RPMI7951 (cell line): ENCODE measurements around the gene ZNF296. TPM values are rescaled to one million over a fixed set of nuclear protein-coding genes. Genes with fewer than 3 reads are reported as not detected.

Experiments used
- DNase-seq: peaks from one replicate; pipeline ENCODE4 v3.0.0-alpha.2; 2012; ENCODE audit warnings: low read depth
- total RNA-seq: library from RNA; depleted of rRNA; stranded (reverse); fragments of >200 nt; shearing (Covaris generic); gene quantifications from 2 replicates; pipeline ENCODE4 v1.2.3, GENCODE V29; 2014

The ZNF296 gene
- total RNA-seq, 1 experiment from 2014 or later: 0.48 TPM

DNA sequence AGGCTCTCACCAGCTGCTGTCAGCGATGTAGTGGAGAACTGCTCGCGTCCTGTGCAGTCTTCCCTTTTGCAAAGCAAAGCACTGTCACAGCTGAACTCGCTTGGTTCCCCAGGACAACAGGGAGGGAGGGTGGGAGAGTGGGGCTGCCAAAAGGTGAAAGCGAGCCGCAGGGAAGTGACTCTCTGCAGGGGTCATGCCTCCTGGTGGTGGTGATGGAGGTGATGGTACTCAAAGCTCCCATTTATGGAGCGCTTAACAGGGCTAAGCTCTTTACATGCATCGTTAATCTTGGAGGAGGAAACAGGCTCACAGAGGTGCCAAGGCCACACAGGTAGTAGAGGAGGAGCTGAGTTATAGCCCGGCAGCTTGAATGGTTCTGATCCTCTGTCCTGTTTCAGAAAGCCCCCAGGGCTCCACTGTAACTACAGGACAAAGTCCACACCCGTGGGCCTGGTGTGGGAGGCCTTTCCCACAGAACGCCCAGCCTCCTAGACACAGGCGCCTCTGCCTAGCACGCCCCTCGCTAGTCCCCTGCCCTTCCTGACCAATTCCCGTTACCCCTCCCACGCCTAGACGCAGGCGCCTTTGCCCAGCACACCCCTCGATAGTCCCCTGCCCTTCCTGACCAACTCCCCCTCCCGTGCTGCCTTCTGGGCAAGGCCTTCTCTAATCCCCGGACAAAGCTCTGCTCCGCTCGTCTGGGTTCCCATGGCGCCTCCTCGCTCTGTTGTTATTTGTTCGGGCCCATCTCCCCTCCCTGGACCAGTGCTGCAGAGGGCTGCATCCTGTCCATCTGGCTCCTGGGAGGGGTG lies 27.4 kb upstream of the ZNF296 start:
- no peak for DNase-seq

DNA sequence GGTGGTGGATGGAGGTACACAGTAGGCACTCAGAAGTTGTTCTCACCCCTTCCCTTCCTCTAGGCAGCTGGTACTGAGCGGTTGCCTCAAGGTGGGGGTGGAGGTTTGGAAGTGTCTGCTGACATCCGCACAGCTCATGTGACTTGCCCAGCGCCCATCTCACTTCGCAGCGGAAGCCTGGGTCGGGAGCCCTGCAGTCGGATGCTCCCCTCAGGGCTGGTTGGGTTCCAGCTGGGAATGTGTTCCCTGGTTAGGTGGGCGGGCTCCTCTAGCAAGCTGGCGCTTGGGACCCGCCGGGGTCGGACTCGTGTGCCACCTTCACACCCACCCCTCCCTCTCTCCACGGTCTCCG lies 26.9 kb upstream of the ZNF296 start:
- DNase-seq: peak; percentile 39

DNA sequence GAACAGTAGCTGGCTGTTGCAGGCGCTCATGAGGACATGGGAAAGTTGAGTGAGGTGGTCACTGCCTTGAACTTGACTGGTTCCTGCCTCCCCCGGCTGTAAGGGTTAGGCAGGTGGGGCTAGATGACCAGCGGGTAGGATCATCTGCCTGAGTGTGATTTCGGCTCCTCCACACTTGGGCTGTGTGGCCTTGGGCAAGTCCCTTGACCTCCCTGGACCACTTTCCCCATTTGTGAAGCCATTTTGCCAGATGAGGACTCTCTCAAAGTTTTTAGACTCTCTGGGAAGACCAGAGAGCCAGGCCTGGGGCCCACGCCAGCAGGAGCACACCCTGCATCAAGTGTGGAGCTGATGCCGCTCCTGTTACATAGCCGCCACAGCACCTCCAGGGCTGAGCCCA lies 26.2 kb upstream of the ZNF296 start:
- no peak for DNase-seq

DNA sequence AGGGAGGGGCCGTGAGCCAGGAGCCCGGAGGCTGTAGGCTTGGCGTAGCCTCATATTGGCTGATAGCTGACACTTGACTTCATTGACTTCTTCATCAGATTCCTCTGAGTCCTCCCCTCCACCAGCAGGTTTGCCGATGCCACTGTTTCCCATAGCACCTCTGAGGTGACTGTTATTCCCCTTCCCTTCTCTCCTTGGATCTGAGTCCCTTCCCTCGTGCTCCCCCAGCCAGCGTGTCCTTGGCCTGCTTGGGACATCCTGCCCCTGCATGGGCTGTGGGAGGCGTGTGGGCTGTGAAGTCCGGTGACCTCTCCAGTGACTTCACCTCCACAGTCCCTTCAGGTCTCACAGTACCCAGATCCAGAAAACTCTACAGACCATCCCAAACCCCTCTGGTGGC lies 25.5 kb upstream of the ZNF296 start:
- no peak for DNase-seq

DNA sequence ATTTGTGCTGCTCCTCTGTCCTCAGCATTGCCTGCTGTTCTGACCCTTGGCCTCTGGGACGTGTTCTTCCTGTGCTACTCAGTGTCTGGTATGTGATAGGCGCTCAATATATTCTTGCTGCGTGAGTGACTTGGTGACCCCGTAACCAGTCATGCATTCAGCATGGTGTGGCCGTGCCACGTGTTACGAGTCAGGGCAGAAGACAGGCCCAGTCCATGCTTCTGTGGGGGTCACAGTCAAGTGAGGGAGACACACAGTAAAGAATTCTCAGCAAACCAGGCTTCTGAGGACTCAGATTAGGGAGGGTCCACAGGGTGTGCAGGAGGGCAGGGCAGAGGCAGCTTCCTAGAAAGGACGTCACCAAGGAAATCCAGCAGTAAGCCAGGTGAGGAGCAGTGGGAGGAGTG lies 24.6 kb upstream of the ZNF296 start:
- no peak for DNase-seq

DNA sequence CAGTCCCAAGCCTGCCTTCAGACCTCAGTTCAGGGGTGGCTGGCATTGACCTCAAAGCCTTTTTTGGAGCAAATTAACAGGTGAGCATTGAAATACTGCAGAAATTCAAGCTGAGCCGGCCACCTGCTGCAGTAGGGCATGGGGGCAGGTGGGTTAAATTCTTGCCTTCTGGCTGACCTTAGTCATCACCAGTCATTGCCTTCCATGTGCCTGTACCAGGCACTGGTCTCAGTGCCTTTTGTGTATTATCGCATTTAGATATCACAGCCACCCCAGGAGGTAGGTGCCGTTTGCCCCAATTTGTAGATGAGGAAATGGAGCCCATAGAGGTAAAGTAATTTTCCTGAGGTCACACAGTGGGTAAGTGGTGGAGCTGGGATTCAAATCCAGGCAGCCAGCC lies 23.9 kb upstream of the ZNF296 start:
- no peak for DNase-seq

DNA sequence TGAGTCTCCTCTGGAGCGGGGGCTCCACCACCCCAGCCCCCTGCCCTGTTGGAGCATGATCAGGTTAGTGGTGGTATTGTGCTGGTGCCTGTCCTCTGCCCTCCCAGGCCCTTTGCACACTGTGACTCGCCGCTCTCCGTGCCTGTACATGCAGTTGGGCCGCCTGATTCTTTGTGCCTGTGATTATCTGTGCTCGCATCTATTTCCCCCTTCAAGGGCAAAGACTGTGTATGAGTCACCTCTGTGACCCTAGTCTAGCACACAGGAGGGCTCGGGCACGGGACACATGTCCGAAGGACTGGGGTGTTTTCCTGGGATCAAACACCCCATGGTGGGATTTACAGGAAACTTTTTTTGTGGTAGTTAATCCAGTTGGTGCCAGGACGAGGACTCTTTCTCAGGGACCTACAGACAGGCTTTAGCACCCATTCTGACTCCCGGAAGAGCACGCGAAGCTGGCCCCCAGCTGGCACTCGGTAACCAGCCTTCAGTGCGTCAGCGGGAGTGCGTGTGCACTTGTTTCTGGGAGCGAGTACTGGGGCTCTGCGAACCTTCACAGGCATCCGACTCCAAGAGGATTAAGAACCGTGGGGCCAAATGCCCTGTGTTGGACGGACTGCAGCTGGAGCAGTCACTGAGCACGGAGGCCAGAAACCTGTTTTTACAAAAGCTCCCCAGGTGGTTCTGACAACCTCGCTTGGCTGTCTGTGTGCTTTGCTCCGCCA lies 23.4 kb upstream of the ZNF296 start:
- no peak for DNase-seq

DNA sequence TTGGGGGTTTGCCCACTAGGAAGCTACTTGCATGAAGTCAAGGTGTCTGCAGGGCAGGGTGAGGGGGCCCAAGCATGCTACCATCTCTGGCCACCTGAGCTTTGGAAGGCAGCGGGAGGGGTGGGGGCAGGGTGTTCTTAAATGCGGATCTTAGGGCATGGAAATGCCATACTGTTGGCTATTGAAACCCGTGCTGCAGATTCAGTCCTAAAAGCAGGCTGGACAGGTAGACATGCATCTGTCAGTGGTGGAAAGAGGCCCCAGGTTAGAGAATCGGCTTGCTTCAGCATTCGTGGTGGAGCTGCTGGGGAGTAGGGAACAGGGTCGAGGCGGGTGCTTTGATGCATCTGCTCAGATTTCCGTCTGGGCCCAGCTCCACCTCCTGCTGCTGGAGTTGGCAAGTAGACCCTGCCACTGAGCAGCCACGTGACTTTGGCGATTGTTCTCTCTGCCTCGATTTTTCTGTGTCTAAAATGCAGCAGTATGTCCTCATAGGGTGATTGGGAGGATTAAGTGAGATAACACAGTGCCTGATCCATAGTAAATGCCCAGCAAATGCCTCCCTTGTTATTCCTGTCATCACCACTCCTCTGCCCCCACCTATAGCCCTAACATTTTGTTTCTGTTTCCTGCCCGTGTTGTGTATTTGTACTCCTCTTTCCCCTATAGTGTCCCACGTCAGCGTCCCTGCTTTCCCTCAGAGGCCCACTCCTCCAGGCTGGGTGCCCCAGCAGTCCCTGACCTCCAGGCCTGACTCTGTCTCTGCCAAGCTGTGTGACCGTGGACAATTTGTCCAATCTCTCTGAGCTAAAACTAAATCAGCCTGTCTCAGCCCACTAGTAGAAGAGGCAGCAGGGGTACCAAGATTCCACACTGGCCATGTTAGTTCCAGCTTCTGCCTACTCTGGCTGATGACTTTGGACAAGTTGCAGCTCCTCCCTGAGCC lies 22.5 kb upstream of the ZNF296 start:
- peak; percentile 30 for DNase-seq

DNA sequence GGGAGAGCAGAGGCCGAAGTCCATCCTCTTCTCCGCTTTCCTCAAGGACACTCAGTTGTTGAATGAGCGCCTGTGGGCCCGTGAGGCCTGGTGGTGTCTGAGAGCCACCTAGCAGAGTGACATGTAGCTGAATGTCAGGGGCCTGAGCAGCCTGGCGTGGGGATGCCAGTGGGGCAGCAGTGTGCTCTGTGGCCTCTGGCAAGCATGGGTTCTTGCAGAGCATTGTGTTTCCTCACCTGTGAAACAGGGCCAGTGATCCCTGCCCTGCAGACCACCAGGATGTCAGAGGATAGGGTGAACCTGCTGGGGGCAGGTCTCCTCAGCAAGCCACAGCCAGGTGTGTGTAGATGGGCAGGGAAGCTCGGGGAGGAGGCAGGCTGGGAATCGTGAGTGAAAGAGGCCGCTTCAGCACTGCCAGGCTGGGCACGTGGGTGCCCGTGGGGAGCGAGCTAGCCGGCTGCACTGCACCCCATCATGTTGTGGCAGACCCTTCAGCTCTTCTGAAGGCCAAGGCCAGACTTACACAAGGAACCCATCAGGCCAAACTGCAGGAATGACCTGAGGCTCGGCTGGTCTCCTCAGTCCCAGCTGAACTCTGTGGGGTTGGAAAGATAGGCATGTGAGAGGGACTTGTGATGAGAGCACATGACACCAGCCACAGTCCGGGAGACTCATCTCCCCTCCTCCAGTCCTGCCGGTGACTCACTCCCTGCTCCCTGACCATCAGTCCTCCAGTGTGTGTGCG lies 21.7 kb upstream of the ZNF296 start:
- peak; percentile 95 for DNase-seq

DNA sequence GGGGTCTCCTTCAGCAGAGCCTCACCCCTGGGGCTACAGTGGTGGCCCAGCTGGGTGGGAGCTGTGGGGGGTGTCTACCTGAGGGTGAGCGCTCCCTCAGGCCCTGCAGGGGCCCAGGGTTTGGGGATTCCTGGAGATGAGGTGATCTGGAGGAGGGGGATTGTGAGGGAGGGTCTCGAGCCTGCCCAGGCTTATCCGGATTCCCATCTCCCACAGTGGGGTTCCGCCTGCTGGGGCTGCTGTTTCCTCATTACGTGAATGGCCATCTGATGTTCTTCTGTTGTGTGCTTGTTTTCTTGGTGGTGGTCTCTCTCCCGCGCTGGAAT lies 21.1 kb upstream of the ZNF296 start:
- no peak for DNase-seq

DNA sequence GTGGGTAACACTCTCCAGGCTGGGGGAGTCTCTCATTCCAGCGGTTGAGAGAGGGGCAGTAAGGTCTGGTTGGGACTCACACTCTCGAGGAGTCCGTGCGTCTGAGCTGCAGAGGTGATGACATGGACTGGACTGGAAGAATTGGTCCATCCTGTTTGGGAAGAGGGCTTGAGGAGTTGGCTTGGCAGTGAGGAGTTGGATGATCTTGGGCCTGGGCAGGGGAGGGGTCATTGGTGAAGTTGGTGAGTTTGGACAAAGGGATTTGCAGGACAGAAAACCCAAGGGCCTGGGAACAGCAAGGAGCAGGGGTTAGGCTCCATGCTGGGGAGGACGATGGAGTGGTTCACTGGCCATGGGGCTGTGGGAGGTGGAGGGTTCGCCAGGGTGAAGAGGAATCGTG lies 20.4 kb upstream of the ZNF296 start:
- DNase-seq: no peak

DNA sequence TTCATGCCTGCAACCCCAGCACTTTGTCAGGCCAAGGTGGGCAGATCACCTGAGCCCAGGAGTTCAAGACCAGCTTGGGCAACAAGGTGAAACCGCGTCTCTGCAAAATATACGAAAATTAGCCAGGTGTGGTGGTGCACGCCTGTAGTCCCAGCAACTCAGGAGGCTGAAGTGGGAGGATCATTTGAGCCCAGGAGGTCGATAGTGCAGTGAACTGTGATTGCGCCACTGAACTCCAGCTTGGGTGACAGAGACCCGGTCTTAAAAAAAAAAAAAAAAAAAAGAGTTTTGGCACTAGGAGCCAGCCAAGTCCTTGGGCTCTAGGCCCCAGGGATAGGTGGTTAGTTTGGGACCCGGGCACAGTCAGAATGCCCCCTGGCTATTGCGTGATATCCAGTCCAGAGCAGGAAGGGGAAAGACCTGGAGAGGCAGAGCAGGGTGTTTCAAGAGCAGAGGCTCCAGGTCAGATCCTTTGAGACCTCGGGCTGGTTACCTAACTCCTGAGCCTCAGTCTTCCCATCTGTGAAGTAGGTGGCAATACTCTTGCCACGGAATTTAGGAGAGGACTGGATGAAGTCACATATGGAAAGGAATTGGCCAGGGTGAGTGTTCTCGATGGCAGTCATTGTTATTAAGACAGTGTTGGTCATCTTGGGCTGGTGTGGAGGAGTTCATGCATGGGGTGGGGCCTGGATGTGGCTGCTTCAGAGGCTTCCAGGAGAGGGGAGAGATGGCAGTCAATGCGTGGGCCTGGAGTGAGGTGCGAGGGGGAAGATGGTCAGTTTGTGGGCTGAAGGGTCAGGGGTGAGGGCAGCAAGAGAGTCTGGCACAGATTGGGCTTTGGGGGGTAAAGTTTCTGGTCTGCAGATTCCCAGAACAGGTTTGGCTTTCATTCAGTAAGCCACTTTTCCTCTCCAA lies 19.5 kb upstream of the ZNF296 start:
- DNase-seq: no peak

DNA sequence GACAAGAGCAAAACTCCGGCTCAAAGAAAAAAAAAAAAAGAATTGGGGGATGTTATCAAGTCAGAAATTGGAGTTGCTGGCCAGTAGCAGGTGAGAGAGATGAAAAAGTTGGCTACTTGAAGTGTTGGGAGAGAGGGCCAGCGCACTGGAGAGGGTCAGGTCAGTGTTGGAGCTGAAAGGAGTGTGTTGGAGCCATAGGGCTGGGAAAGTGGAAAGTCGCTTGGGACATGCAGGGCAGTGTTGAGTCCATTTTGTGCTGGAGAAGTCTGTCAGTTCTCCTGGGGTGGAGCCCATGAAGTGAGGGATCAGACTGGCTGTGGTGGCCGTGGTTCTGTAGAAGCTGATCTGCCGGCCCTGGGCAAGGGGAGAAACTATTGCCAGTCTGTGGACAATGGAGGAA lies 18.4 kb upstream of the ZNF296 start:
- DNase-seq: no peak

DNA sequence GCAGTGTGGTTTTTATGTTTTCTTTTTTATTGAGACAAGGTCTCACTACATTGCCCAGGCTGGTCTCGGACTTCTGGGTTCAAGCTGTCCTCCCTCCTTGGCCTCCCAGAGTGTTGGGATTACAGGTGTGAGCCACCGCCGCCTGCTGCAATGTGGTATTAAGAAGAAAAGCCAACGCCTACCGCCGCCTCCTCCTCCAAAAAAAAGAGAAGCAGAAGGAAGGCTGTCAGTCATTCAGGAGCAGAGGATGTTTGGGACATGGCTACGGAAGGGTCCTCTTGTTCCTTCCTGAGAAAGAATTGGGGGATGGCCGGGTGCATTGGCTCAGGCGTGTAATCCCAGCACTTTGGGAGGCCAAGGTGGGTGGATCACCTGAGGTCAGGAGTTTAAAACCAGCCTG lies 17.9 kb upstream of the ZNF296 start:
- no peak for DNase-seq

DNA sequence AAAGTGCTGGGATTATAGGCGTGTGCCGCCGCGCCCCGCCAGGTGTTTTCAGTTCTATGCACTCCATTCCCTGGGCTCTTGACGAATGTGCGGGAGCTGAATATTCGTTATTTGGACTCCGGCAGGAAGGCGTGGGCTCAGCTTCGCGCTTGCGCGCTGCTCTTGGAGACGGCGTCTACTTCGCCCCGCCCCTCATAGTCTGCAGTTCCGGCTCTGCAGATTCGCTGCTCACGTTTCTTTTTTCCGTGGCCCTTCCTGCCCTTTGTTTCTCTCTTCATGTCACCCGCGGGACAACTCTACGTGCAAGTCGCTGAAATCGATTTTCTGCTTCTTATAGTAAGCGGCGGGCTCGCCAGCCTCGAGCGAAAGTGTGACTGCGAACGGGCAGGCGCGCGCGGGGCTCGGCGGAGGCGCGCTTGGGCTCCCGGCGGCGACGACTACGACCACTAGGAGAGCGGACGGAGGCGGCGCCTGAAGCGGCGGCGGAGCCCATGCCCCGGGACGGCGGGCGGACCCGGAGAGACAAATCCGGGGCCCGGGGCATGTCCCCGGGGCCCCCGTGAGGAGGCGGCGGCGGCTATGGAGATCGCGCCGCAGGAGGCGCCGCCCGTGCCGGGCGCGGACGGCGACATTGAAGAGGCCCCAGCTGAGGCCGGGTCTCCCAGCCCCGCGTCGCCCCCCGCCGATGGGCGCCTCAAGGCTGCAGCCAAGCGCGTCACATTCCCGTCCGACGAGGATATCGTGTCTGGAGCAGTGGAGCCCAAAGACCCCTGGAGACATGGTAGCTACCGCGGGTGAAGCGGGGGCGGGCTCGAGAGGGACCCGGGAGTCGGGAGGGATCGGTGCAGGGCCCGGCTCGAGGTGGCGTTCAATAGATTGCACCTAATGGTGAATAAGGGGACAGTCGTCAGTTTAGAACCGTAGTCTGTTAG lies 16.7 kb upstream of the ZNF296 start, which contains the start of gene PPP1R37:
PPP1R37 (plus strand) TSS at position 433 of the 932 bp plus-strand sequence; CDS start at position 580, 147 bp downstream.
- DNase-seq: peak; percentile 98

DNA sequence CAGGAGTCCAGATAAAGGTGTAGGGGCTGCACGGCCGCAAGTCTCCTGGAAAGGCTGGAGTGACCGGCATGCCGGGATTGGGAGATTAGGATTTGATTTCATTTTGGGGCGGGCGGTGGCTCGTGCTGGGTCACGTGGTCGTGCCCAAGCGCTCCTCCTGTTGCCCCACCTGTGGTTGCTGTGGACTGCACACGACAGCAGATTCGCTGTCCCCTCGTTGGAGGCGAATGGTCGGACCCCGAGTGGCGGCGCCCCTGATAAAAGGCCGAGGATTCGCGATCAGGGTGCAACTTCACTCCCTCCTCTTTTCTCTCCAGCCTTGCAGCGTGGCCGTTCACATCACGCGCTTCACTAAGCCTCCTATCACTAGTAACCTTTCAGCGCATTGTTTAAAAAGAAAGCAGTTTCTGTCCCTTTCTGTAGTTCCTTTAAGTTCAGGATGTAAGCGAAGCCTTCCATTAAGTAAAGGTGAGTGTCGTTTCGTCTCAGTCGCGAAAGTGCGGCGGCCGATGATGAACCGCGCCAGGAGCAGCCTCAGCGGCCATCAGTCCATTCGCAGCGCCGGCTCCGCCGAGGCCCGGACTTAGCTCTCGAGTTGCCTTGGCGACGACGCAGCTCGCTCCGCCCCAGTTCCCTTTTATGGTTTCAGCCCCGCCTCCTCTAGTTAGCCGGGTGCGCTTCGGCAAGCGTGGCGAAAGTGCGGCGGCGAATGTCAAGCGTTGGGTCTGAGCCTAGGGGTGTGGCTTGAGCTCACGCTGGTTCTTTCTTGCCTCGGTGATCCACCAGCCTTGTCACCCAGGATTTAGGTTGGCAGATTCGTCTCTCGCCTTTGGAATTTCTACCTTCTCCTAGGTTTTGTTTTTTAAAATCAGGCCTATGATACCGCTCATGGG lies 15.0 kb upstream of the ZNF296 start:
- peak; percentile 99 for DNase-seq

DNA sequence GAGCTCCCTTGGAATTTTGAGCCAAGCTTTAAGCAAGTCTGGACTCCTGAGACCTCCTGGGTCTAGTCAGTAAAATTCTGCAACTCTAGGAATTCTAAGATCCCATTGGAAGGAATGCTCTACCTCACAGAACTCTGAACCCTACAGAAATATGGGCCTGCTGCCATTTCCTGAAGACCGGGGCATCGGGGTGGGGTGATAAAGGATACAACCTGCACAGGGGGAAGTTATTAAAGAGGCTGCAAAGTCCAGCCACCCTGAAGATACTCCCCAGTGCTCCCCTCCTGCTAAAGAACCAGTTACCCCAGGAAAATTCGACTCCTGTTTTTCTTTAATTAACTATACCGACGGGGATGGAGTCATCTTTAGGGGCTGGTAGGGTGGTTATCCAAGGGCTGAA lies 14.3 kb upstream of the ZNF296 start:
- DNase-seq: no peak

DNA sequence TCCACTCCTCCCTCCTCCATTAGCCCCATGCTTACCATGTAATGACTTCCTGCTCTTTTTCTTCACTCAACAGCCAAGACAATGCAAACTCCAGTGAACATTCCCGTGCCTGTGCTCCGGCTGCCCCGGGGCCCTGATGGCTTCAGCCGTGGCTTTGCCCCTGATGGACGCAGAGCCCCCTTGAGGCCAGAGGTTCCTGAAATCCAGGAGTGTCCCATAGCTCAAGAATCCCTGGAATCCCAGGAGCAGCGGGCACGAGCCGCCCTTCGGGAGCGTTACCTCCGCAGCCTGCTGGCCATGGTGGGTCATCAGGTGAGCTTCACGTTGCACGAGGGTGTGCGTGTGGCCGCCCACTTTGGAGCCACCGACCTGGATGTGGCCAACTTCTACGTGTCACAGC lies 13.8 kb upstream of the ZNF296 start:
- DNase-seq: no peak
